HepG2 (cell line): Measurements from ENCODE around the gene LRP1-AS. TPM values are rescaled to one million over a fixed set of nuclear protein-coding genes. Genes with fewer than 3 reads are reported as not detected.

Experiments
- AGO1 ChIP-seq: fragments of 200-400 bp; formaldehyde crosslinking; IDR thresholded peaks from 2 replicates; pipeline ENCODE4 v1.6.1; 2017; ENCODE audit warnings: mild to moderate bottlenecking, low read depth, low read length, moderate library complexity; ENCODE audit not compliant: poor library complexity, severe bottlenecking
- AKAP8 ChIP-seq: sonication (generic); formaldehyde crosslinking; IDR thresholded peaks from 2 replicates; pipeline ENCODE4 v1.5.1; 2020; ENCODE audit warnings: mild to moderate bottlenecking, missing genetic modification reagents
- ESRRA ChIP-seq: sonication (generic); formaldehyde crosslinking; IDR thresholded peaks from 2 replicates; pipeline ENCODE4 v1.5.1; 2020; ENCODE audit warnings: mild to moderate bottlenecking, low read depth, missing genetic modification reagents
- FOXK2 ChIP-seq: fragments of 450-650 bp; IDR thresholded peaks from 2 replicates; pipeline ENCODE4 v1.6.1; 2016
- HDAC1 ChIP-seq: sonication (generic); formaldehyde crosslinking; IDR thresholded peaks from 2 replicates; pipeline ENCODE4 v1.5.1; 2020; ENCODE audit warnings: mild to moderate bottlenecking, missing genetic modification reagents
- LCORL ChIP-seq, 2 experiments: fragments of 450-650 bp in 1 of 2; sonication (generic) in 1 of 2; formaldehyde crosslinking in 1 of 2; IDR thresholded peaks; 2 replicates each; pipeline versions ENCODE4 v1.5.0 to v1.6.1; 2017 to 2020; ENCODE audit warnings: antibody characterized with exemption in 1 of 2, missing genetic modification reagents in 1 of 2
- MTF2 ChIP-seq: sonication (generic); formaldehyde crosslinking; IDR thresholded peaks from 2 replicates; pipeline ENCODE4 v1.5.0; 2020; ENCODE audit warnings: missing genetic modification reagents, borderline replicate concordance
- NFKBIZ ChIP-seq: IDR thresholded peaks from 2 replicates; pipeline ENCODE4 v1.6.1; 2018; ENCODE audit warnings: missing genetic modification reagents, missing compliant biosample characterization
- PHB2 ChIP-seq: fragments of 450-650 bp; IDR thresholded peaks from 2 replicates; pipeline ENCODE4 v1.6.1; 2018; ENCODE audit not compliant: partially characterized antibody
- RCOR2 ChIP-seq: IDR thresholded peaks from 2 replicates; pipeline ENCODE4 v1.6.1; 2016; ENCODE audit warnings: missing biosample characterization, missing genetic modification reagents
- RERE ChIP-seq: IDR thresholded peaks from 2 replicates; pipeline ENCODE4 v1.6.1; 2016; ENCODE audit warnings: low read depth, missing genetic modification reagents, missing compliant biosample characterization
- SMYD3 ChIP-seq: sonication (generic); formaldehyde crosslinking; IDR thresholded peaks from 2 replicates; pipeline ENCODE4 v1.8.1; 2023; ENCODE audit warnings: mild to moderate bottlenecking, missing genetic modification reagents
- TBX3 ChIP-seq: fragments of 450-650 bp; IDR thresholded peaks from 2 replicates; pipeline ENCODE4 v1.6.1; 2017; ENCODE audit warnings: antibody characterized with exemption, mild to moderate bottlenecking, inconsistent platforms, borderline replicate concordance
- ZEB1 ChIP-seq: IDR thresholded peaks from 2 replicates; pipeline ENCODE4 v1.6.1; 2012; ENCODE audit warnings: mild to moderate bottlenecking, low read depth, inconsistent platforms; ENCODE audit not compliant: insufficient replicate concordance
- ZKSCAN1 ChIP-seq: fragments of 150-350 bp; IDR thresholded peaks from 2 replicates; pipeline ENCODE4 v1.6.1; 2014; ENCODE audit warnings: low read length
- ZMYM4 ChIP-seq: sonication (generic); formaldehyde crosslinking; IDR thresholded peaks from 2 replicates; pipeline ENCODE4 v1.8.1; 2023; ENCODE audit warnings: mild to moderate bottlenecking, missing genetic modification reagents
- ZNF224 ChIP-seq: sonication (generic); formaldehyde crosslinking; IDR thresholded peaks from 2 replicates; pipeline ENCODE4 v1.5.0; 2020; ENCODE audit warnings: mild to moderate bottlenecking, missing genetic modification reagents
- ZNF432 ChIP-seq: sonication (generic); formaldehyde crosslinking; IDR thresholded peaks from 2 replicates; pipeline ENCODE4 v1.5.0; 2020; ENCODE audit warnings: missing genetic modification reagents, mild to moderate bottlenecking, borderline replicate concordance
- ZNF441 ChIP-seq: sonication (generic); formaldehyde crosslinking; IDR thresholded peaks from 2 replicates; pipeline ENCODE4 v1.7.0; 2021; ENCODE audit warnings: missing genetic modification reagents, borderline replicate concordance
- ZNF576 ChIP-seq: sonication (generic); formaldehyde crosslinking; IDR thresholded peaks from 2 replicates; pipeline ENCODE4 v1.4.0; 2020; ENCODE audit warnings: mild to moderate bottlenecking, missing genetic modification reagents
- ZNF607 ChIP-seq: sonication (generic); formaldehyde crosslinking; IDR thresholded peaks from 2 replicates; pipeline ENCODE4 v1.5.1; 2020; ENCODE audit warnings: missing genetic modification reagents, mild to moderate bottlenecking, borderline replicate concordance
- ZNF615 ChIP-seq: sonication (generic); formaldehyde crosslinking; IDR thresholded peaks from 2 replicates; pipeline ENCODE4 v1.5.0; 2020; ENCODE audit warnings: mild to moderate bottlenecking, missing genetic modification reagents, borderline replicate concordance
- ZNF616 ChIP-seq: sonication (generic); formaldehyde crosslinking; IDR thresholded peaks from 2 replicates; pipeline ENCODE4 v1.5.0; 2020; ENCODE audit warnings: low read depth, mild to moderate bottlenecking, missing genetic modification reagents
- ZNF674 ChIP-seq: sonication (generic); formaldehyde crosslinking; IDR thresholded peaks from 2 replicates; pipeline ENCODE4 v1.5.0; 2020; ENCODE audit warnings: low read depth, mild to moderate bottlenecking, missing genetic modification reagents
- ZSCAN9 ChIP-seq: IDR thresholded peaks from 2 replicates; pipeline ENCODE4 v1.6.1; 2016; ENCODE audit warnings: borderline replicate concordance
- polyA plus RNA-seq, 8 experiments: library from polyadenylated mRNA; depleted of rRNA in 3 of 8; stranded (reverse) in 7 of 8; unstranded in 1 of 8; fragments of >200 nt; fragmentation: Illumina TruSeq in 4 of 8; extraction: Trizol in 4 of 8; gene quantifications; 2 replicates each; pipeline versions ENCODE4 v1.2.1 to v1.2.3, GENCODE V29; 2011 to 2016; ENCODE audit warnings: low read depth in 4 of 8, missing spikeins in 1 of 8, mixed read lengths in 1 of 8; ENCODE audit not compliant: insufficient read depth in 1 of 8
- total RNA-seq, 5 experiments: library from RNA; depleted of rRNA; stranded (reverse); fragments of >200 nt; fragmentation: Illumina TruSeq; extraction: Trizol; gene quantifications; 2 replicates each; pipeline ENCODE4 v1.2.3, GENCODE V29; 2016; ENCODE audit warnings: low read depth in 1 of 5

Gene LRP1-AS
- total and polyA plus RNA-seq, 2 of the 13 experiments (the other 11 are each of a cell fraction or from before 2014, with no cell fraction given) = 0.20 TPM; not detected in 1

GRCh38 chr12:57101892-57102695 lies 45.3 kb downstream of the LRP1-AS start (continued):
- TF ChIP-seq ZNF607 (peak; percentile 40; the same call in 1 of the 2 replicates), TBX3 (no peak), RERE (CRISPR knock-in tag) (peak; percentile 43; the same call in 1 of the 2 replicates), ZNF674 (CRISPR knock-in tag) (no peak), ZNF224 (0 out of 2 replicates have a peak, but pooled peaks have one; percentile 75), ESRRA (CRISPR knock-in tag) (peak; percentile 99), ZMYM4 (CRISPR knock-in tag) (peak; percentile 76), ZEB1 (no peak), ZSCAN9 (CRISPR knock-in tag) (0 out of 2 replicates have a peak, but pooled peaks have one; percentile 18), MTF2 (CRISPR knock-in tag) (no peak), AGO1 (no peak), ZNF576 (CRISPR knock-in tag) (no peak), RCOR2 (CRISPR knock-in tag) (peak; percentile 90), ZNF615 (CRISPR knock-in tag) (no peak; the same call in 1 of the 2 replicates), ZKSCAN1 (no peak), ZNF441 (CRISPR knock-in tag) (peak; percentile 14; the same call in 1 of the 2 replicates), SMYD3 (no peak; the same call in 1 of the 2 replicates), AKAP8 (CRISPR knock-in tag) (no peak), LCORL (IDR thresholded peaks at IDR 0.05) (no peak), LCORL (CRISPR knock-in tag; IDR thresholded peaks at IDR 0.05) (peak; percentile 98), PHB2 (no peak), ZNF616 (CRISPR knock-in tag) (0 out of 2 replicates have a peak, but pooled peaks have one; percentile 17), ZNF432 (CRISPR knock-in tag) (no peak), HDAC1 (CRISPR knock-in tag) (peak; percentile 67; the same call in 1 of the 2 replicates), NFKBIZ (CRISPR knock-in tag) (no peak), FOXK2 (peak; percentile 76)
